HG03108 (cell line): ENCODE measurements around the gene DNAAF5.
"Not testable (repeated sequence)": the region's sequence is repeated elsewhere in the genome, so short reads cannot be mapped to it uniquely, and the experiment has no call there.

Experiments
- ATAC-seq: cut with Tn5 transposase; IDR thresholded peaks from one replicate; pipeline ENCODE4 v1.9.1; 2021; ENCODE audit warnings: moderate library complexity; ENCODE audit not compliant: unreplicated experiment

DNAAF5 gene

GRCh38 chr7:729140-730000, 2.9 kb downstream of the DNAAF5 start:
- ATAC-seq: no peak

- ATAC-seq: no peak
These were observed 4.3 kb downstream of the DNAAF5 start for GRCh38 chr7:730501-731439.

- no peak for ATAC-seq
These were observed 5.1 kb downstream of the DNAAF5 start for GRCh38 chr7:731440-732085.

GRCh38 chr7:732094-732541, 5.6 kb downstream of the DNAAF5 start:
- ATAC-seq: no peak

- no peak for ATAC-seq
These were observed 6.1 kb downstream of the DNAAF5 start for GRCh38 chr7:732556-732955.

- ATAC-seq: no peak
These were observed 7.7 kb downstream of the DNAAF5 start for GRCh38 chr7:734214-734613.

- no peak for ATAC-seq
These were observed 8.3 kb downstream of the DNAAF5 start for GRCh38 chr7:734808-735207.

- no peak for ATAC-seq
These were observed 11.7 kb downstream of the DNAAF5 start for GRCh38 chr7:738241-738640.

- ATAC-seq: no peak
These were observed 12.4 kb downstream of the DNAAF5 start for GRCh38 chr7:738723-739454.

GRCh38 chr7:739455-739982, 13.0 kb downstream of the DNAAF5 start:
- no peak for ATAC-seq

- no peak for ATAC-seq
These were observed 13.8 kb downstream of the DNAAF5 start for GRCh38 chr7:739983-740942.

- ATAC-seq: no peak
These were observed 14.7 kb downstream of the DNAAF5 start for GRCh38 chr7:741191-741671.

- ATAC-seq: no peak
These were observed 15.4 kb downstream of the DNAAF5 start for GRCh38 chr7:741850-742249.

- no peak for ATAC-seq
These were observed 16.3 kb downstream of the DNAAF5 start for GRCh38 chr7:742791-743190.

- ATAC-seq: not testable (repeated sequence)
These were observed 17.0 kb downstream of the DNAAF5 start for GRCh38 chr7:743341-744127.

- ATAC-seq: not testable (repeated sequence)
These were observed 17.6 kb downstream of the DNAAF5 start for GRCh38 chr7:744128-744520.

- ATAC-seq: no peak
These were observed 18.4 kb downstream of the DNAAF5 start for GRCh38 chr7:744854-745430.
